Activated T-cell treated with anti-CD3 and anti-CD28 coated beads, Interleukin-2, amount 50 U/mL, for 4 hours (primary cell): ENCODE data around the gene CD63. TPM values are rescaled to one million over a fixed set of nuclear protein-coding genes. Genes with fewer than 3 reads are reported as not detected.
A peak's percentile ranks its signal among the peaks of the same experiment; 100 is the strongest.

ENCODE experiments used
- ATAC-seq, 2 donors: fragments of 200-7000 bp; cut with Tn5 transposase; one replicate each; pipeline ENCODE4 v1.10.0; 2021
- DNase-seq: peaks from one replicate; pipeline ENCODE4 v3.0.0-alpha.2; 2020
- H3K27me3 Mint-ChIP-seq: one replicate; pipeline ENCODE4 v1.8.0; 2021; ENCODE audit warnings: low read depth, mixed read lengths
- H3K36me3 Mint-ChIP-seq: one replicate; pipeline ENCODE4 v1.8.0; 2022; ENCODE audit warnings: mixed read lengths; ENCODE audit not compliant: insufficient read depth
- H3K4me1 Mint-ChIP-seq: one replicate; pipeline ENCODE4 v1.8.0; 2021; ENCODE audit warnings: low read depth, mixed read lengths
- H3K4me3 Mint-ChIP-seq: one replicate; pipeline ENCODE4 v1.8.0; 2021; ENCODE audit warnings: mild to moderate bottlenecking, moderate library complexity, mixed read lengths
- H3K9me3 Mint-ChIP-seq: one replicate; pipeline ENCODE4 v1.8.0; 2021; ENCODE audit warnings: mixed read lengths
- total RNA-seq, 3 donors: library from RNA; stranded (reverse); gene quantifications; one replicate each; pipeline ENCODE4 v1.2.1, GENCODE V29; 2021

The CD63 gene
- total RNA-seq, 3 donors from 2014 or later = 158 to 177 (median 177) TPM

DNA sequence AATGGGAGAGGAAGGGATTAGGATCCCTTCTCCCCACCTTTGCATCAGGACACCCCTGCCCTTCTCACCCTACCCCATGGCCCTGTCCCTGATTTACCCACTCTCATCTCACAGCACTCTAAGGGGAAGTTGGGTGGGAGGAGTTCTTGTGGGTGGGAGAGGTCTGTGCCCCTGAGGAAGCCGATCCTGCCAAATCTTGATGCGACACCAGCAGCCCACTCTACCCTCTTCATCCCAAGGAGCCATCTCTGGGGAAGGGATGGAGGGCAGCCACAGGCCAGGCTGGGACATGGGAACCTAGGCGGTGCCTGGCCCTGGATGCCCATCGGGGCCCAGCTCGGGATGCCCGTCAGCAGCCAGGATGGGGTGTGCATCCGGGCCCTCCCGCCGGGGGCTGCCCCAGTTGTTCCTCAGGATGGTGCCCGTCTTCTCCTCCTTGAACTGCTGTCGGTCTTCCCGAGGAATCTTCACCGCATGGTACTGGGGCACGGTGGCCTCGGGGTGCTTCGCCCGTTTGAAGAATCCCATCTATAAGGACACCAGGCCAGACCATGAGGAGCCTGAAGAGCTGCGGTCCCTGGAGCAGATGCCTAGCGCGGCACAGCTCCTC, 43.9 kb downstream of the CD63 start:
- DNase-seq (no peak), ATAC-seq (no peak)
- no peak overlapping the region for H3K4me3 Mint-ChIP-seq
- H3K27me3 Mint-ChIP-seq = peaks cover 13% of the 10 kb centered on the region
- H3K36me3 Mint-ChIP-seq = no peaks in the 10 kb centered on the region
- no peaks in the 10 kb centered on the region for H3K9me3 Mint-ChIP-seq
- peaks cover 22% of the 10 kb centered on the region for H3K4me1 Mint-ChIP-seq

DNA sequence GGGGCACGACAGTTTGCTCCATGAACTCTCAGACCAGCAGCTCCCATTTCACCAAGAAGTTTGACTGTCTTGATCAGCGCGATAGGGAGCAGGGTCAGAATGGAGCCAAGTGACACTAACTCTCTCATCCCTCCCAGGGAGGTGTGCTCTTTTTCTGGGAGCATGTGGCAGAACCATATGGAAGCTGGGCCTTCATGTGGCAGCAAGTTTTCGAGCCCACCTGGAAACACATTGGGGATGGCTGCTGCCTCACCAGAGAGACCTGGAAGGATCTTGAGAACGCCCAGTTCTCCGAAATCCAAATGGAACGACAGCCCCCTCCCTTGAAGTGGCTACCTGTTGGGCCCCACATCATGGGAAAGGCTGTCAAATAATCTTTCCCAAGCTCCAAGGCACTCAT, 45.1 kb downstream of the CD63 start:
- DNase-seq = no peak
- ATAC-seq = no peak
- Mint-ChIP-seq H3K4me3 (no peak overlapping the region), H3K36me3 (no peaks in the 10 kb centered on the region), H3K27me3 (peaks cover 16% of the 10 kb centered on the region), H3K9me3 (no peaks in the 10 kb centered on the region), H3K4me1 (peaks cover 22% of the 10 kb centered on the region)

DNA sequence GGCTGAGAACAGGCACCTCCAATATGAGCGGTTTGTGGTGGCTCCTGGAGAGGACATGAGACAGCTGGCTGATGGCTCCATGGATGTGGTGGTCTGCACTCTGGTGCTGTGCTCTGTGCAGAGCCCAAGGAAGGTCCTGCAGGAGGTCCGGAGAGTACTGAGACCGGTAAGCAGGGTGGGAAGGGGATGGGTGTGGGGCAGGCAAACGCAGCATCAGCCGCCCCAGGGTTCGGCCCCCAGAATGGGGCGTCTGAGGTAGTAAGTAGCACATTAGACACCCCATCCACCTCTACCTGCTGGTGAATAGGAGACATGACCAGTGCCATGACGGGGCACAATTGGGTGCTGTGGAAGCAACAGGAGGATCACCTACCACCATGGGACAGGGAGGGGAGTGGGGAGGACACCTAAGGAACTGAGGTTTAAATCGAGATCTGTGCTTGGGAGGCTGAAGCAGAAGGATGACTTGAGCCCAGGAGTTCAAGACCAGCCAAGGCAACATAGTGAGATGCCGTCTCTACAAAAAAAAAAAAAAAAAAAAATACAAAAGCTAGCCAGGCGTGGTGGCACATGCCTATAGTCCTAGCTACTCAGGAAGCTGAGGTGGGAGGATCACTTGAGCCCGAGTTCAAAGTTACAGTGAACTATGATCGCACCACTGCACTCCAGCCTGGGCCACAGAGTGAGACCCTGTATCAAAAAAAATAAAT, 46.6 kb downstream of the CD63 start:
- Mint-ChIP-seq H3K4me1 (peaks cover 17% of the 10 kb centered on the region), H3K36me3 (no peaks in the 10 kb centered on the region), H3K9me3 (no peaks in the 10 kb centered on the region), H3K27me3 (peaks cover 16% of the 10 kb centered on the region), H3K4me3 (no peak overlapping the region)
- DNase-seq (no peak), ATAC-seq (no peak)

DNA sequence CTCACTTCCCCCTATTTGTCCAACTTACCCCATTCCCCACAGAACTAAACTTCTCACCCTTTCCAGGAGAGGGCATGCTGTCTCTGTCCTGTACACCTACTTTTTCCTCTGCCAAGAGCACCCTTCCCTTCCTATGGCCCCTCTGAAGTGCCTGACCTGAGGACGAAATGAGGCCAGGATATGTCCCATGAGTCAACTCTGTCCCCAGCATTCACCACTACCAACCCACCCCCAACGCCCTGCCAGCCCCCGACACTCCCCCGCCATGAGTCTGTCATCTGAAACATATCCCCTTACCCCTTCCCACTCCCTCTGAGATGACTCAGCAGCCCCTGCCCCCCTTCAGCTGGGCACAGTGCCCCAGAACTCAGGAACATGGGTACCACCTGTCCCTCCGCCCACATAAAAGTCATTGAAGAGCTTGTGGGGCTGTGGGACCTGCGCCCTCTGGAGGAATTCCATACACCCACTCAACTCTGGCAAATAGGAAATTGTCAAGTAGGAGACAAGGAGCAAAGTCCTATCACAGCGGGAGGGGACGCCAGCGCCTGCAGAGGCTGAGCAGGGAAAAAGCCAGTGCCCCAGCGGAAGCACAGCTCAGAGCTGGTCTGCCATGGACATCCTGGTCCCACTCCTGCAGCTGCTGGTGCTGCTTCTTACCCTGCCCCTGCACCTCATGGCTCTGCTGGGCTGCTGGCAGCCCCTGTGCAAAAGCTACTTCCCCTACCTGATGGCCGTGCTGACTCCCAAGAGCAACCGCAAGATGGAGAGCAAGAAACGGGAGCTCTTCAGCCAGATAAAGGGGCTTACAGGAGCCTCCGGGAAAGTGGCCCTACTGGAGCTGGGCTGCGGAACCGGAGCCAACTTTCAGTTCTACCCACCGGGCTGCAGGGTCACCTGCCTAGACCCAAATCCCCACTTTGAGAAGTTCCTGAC, 47.4 kb downstream of the CD63 start:
- ATAC-seq = peak in 1 of 2 donors; percentile 40
- DNase-seq = no peak
- Mint-ChIP-seq H3K9me3 (no peaks in the 10 kb centered on the region), H3K4me1 (peaks cover 13% of the 10 kb centered on the region), H3K36me3 (no peaks in the 10 kb centered on the region), H3K4me3 (no peak overlapping the region), H3K27me3 (peaks cover 16% of the 10 kb centered on the region)

DNA sequence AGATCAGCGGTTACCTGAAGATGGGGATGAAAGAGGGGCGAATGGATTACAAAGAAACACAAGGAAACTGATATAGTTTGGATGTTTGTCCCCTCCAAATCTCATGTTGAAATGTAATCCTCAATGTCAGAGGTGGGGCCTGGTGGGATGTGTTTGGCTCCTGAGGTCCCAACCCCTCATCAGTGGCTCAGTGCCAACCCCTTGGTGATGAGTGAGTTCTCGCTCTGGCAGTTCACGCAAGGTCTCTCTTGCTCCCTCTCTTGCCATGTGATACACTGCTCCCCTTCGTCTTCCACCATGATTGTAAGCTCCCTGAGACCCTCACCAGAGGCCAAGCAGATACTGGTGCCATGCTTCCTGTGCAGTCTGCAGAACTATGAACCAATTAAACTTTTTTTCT, 49.1 kb downstream of the CD63 start:
- ATAC-seq = no peak

DNA sequence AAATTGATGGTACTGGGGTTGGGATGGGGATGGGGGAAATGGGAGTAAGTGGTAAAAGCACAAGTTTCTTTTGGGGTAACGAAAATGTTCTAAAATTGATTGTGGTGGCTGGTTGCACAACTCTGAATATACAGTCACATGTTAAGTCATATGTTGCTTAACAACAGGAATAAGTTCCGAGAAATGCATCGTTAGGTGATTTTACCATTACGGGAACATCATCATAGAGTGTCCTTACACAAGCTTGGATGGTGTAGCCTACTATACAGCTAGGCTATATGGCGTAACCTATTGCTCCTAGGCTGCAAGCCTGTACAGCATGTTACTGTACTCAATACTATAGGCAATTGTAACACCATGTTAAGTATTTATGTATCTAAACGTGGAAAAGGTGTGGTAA, 52.1 kb downstream of the CD63 start:
- ATAC-seq (no peak), DNase-seq (no peak)
- Mint-ChIP-seq H3K36me3 (no peaks in the 10 kb centered on the region), H3K9me3 (no peaks in the 10 kb centered on the region), H3K4me3 (no peak overlapping the region), H3K4me1 (peaks cover 10% of the 10 kb centered on the region), H3K27me3 (peaks cover 18% of the 10 kb centered on the region)

More for the DNA sequence above, 49.1 kb downstream of the CD63 start:
- peaks cover 13% of the 10 kb centered on the region for H3K4me1 Mint-ChIP-seq
- no peak for DNase-seq
- no peak overlapping the region for H3K4me3 Mint-ChIP-seq
- H3K27me3 Mint-ChIP-seq = peaks cover 18% of the 10 kb centered on the region
- H3K36me3 Mint-ChIP-seq = no peaks in the 10 kb centered on the region
- H3K9me3 Mint-ChIP-seq = no peaks in the 10 kb centered on the region

DNA sequence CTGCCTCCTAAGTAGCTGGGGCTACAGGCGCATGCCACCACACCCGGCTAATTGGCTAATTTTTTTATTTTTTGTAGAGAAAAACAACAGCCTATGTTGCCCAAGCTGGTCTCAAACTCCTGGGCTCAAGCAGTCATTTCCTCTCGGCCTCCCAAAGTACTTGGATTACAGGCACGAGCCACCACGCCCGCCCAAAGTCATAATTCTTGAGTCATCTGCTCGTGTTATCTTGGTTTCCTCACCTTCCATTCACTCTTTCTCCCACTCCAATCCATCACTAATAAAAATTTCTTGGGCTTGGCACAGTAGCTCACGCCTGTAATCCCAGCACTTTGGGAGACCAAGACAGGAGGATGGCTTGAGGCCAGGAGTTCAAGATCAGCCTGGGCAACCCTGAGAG, 53.1 kb downstream of the CD63 start:
- Mint-ChIP-seq H3K36me3 (no peaks in the 10 kb centered on the region), H3K4me3 (no peak overlapping the region), H3K9me3 (no peaks in the 10 kb centered on the region), H3K4me1 (no peaks in the 10 kb centered on the region), H3K27me3 (peaks cover 16% of the 10 kb centered on the region)
- DNase-seq (no peak), ATAC-seq (no peak)

Other genes starting within 250 kb of the CD63 start
- gene OR6C68, start 236.6 kb downstream of the CD63 start, total RNA-seq = not detected
- gene OR6C4, start 179.4 kb downstream of the CD63 start, total RNA-seq = not detected
- gene OR2AP1, start 156.5 kb downstream of the CD63 start, total RNA-seq = under 1 TPM in 1 of 3 donors, not detected in 2; 0.15 TPM
- gene OR10P1, start 92.1 kb downstream of the CD63 start, total RNA-seq = not detected
- 1 to 10 TPM in 2 of 3 donors, under 1 TPM in 1; 0.91 to 1.4 (median 1.3) TPM for gene ITGA7, start 21.1 kb downstream of the CD63 start, total RNA-seq
- 10 to 100 TPM; 60.7 to 65.7 (median 61.7) TPM for gene BLOC1S1, start 13.0 kb downstream of the CD63 start, total RNA-seq
- 1 to 10 TPM; 3.9 to 7.4 (median 5.1) TPM for gene RDH5, start 8.6 kb downstream of the CD63 start, total RNA-seq
- 10 to 100 TPM; 12.3 to 15.5 (median 14.5) TPM for gene GDF11, start 14.1 kb upstream of the CD63 start, total RNA-seq
- 10 to 100 TPM; 65.8 to 78.5 (median 69.6) TPM for gene SARNP, start 88.7 kb upstream of the CD63 start, total RNA-seq
- gene ORMDL2, start 89.0 kb upstream of the CD63 start, total RNA-seq = 10 to 100 TPM; 45.9 to 57.0 (median 49.9) TPM
- gene DNAJC14, start 100.6 kb upstream of the CD63 start, total RNA-seq = 10 to 100 TPM; 32.4 to 38.2 (median 33.5) TPM
- gene MMP19, start 113.9 kb upstream of the CD63 start, total RNA-seq = not detected
- 10 to 100 TPM; 24.9 to 30.0 (median 28.4) TPM for gene PYM1, start 198.9 kb upstream of the CD63 start, total RNA-seq
- 100 to 1,000 TPM; 132 to 164 (median 153) TPM for gene DGKA, start 202.2 kb upstream of the CD63 start, total RNA-seq
- under 1 TPM in 2 of 3 donors, not detected in 1; 0.13 to 0.41 TPM for gene PMEL, start 237.0 kb upstream of the CD63 start, total RNA-seq
- gene CDK2, start 237.8 kb upstream of the CD63 start, total RNA-seq = 10 to 100 TPM; 65.4 to 80.1 (median 74.1) TPM
- 10 to 100 TPM; 18.5 to 27.5 (median 22.6) TPM for gene RAB5B, start 245.1 kb upstream of the CD63 start, total RNA-seq